ENCODE data around the gene NLRC3.

GRCh38 chr16:3575491-3575890, 1.7 kb downstream of the NLRC3 start:
- TF ChIP-seq, protein P1, sequence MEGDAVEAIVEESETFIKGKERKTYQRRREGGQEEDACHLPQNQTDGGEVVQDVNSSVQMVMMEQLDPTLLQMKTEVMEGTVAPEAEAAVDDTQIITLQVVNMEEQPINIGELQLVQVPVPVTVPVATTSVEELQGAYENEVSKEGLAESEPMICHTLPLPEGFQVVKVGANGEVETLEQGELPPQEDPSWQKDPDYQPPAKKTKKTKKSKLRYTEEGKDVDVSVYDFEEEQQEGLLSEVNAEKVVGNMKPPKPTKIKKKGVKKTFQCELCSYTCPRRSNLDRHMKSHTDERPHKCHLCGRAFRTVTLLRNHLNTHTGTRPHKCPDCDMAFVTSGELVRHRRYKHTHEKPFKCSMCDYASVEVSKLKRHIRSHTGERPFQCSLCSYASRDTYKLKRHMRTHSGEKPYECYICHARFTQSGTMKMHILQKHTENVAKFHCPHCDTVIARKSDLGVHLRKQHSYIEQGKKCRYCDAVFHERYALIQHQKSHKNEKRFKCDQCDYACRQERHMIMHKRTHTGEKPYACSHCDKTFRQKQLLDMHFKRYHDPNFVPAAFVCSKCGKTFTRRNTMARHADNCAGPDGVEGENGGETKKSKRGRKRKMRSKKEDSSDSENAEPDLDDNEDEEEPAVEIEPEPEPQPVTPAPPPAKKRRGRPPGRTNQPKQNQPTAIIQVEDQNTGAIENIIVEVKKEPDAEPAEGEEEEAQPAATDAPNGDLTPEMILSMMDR (IDR thresholded peaks at IDR 0.05) = no peak
- TF ChIP-seq ZBTB33 (IDR thresholded peaks at IDR 0.05; ENCODE audit: borderline replicate concordance, low read depth) (no peak), NFIC (IDR thresholded peaks at IDR 0.05; ENCODE audit: borderline replicate concordance) (no peak), RXRA (IDR thresholded peaks at IDR 0.05; ENCODE audit: borderline replicate concordance, low read depth) (no peak), POLR2AphosphoS5 (IDR thresholded peaks at IDR 0.05; ENCODE audit: low read depth, low read length) (no peak), TAF1 (IDR thresholded peaks at IDR 0.05; ENCODE audit: borderline replicate concordance, low read depth, low read length) (no peak), MEF2A (IDR thresholded peaks at IDR 0.05; ENCODE audit: borderline replicate concordance, low read depth) (no peak), SIN3A (IDR thresholded peaks at IDR 0.05; ENCODE audit: borderline replicate concordance, low read depth, low read length) (no peak), TCF12 (IDR thresholded peaks at IDR 0.05) (no peak), YY1 (IDR thresholded peaks at IDR 0.05; ENCODE audit: low read depth) (no peak), FOSL2 (IDR thresholded peaks at IDR 0.05; ENCODE audit: borderline replicate concordance, low read depth) (no peak)
